K562 (cell line): ENCODE measurements around the gene FAM167B. TPM values are rescaled to one million over a fixed set of nuclear protein-coding genes. Genes with fewer than 3 reads are reported as not detected.

Experiments used
- ARID4B ChIP-seq: sonication (generic); formaldehyde crosslinking; IDR thresholded peaks from 2 replicates; pipeline ENCODE4 v1.8.0; 2022; ENCODE audit warnings: mild to moderate bottlenecking, missing genetic modification reagents
- BRD9 ChIP-seq: fragments of 450-650 bp; IDR thresholded peaks from 2 replicates; pipeline ENCODE4 v1.6.1; 2018; ENCODE audit warnings: low read depth; ENCODE audit not compliant: partially characterized antibody
- CBX5 ChIP-seq: IDR thresholded peaks from 2 replicates; pipeline ENCODE4 v1.6.1; 2014; ENCODE audit warnings: low read depth, borderline replicate concordance
- CHCHD3 ChIP-seq: fragments of 250-450 bp; sonication (Bioruptor Pico); IDR thresholded peaks from 2 replicates; pipeline ENCODE4 v2.1.2; 2022; ENCODE audit warnings: mild to moderate bottlenecking
- E2F3 ChIP-seq: fragments of 250-450 bp; sonication (Bioruptor Pico); IDR thresholded peaks from 2 replicates; pipeline ENCODE4 v1.4.0; 2020; ENCODE audit warnings: mild to moderate bottlenecking
- PBX2 ChIP-seq, 2 experiments: IDR thresholded peaks in 1 of 2; conservative IDR thresholded peaks in 1 of 2; 2 replicates each; pipeline ENCODE4 v1.6.1; 2016; ENCODE audit warnings: low read depth in 2 of 2, mild to moderate bottlenecking in 1 of 2, missing compliant biosample characterization in 1 of 2, missing genetic modification characterization in 1 of 2, moderate library complexity in 1 of 2
- SAP30 ChIP-seq: fragments of 200-600 bp; sonication (generic); IDR thresholded peaks from 2 replicates; pipeline ENCODE4 v1.6.1; 2012; ENCODE audit warnings: borderline replicate concordance, low read depth, mild to moderate bottlenecking, moderate library complexity, low read length, control low read depth, inconsistent platforms; ENCODE audit not compliant: insufficient read depth, poor library complexity, severe bottlenecking
- TEAD2 ChIP-seq: fragments of 450-650 bp; IDR thresholded peaks from 2 replicates; pipeline ENCODE4 v1.6.1; 2016; ENCODE audit warnings: missing genetic modification characterization, control low read depth, missing compliant biosample characterization
- ZBTB49 ChIP-seq: sonication (generic); formaldehyde crosslinking; IDR thresholded peaks from 2 replicates; pipeline ENCODE4 v1.8.0; 2022; ENCODE audit warnings: missing genetic modification reagents, mild to moderate bottlenecking, borderline replicate concordance
- ZNF518B ChIP-seq: fragments of 250-450 bp; sonication (Bioruptor Pico); IDR thresholded peaks from 2 replicates; pipeline ENCODE4 v1.5.0; 2021; ENCODE audit warnings: mild to moderate bottlenecking, moderate library complexity
- ZNF696 ChIP-seq: fragments of 250-450 bp; sonication (Bioruptor Pico); conservative IDR thresholded peaks from 2 replicates; pipeline ENCODE4 v1.4.0; 2020; ENCODE audit warnings: mild to moderate bottlenecking, moderate library complexity
- ZNF764 ChIP-seq: fragments of 250-450 bp; sonication (Bioruptor Pico); IDR thresholded peaks from 2 replicates; pipeline ENCODE4 v1.4.0; 2020; ENCODE audit warnings: low read depth, mild to moderate bottlenecking, moderate library complexity
- polyA plus RNA-seq, 8 experiments: library from polyadenylated mRNA; depleted of rRNA in 4 of 8; stranded (reverse) in 5 of 8; unstranded in 3 of 8; fragments of >200 nt; fragmentation: Nextera tagmentation in 2 of 8; fragmentation: Illumina TruSeq in 1 of 8; extraction: Ambion mirVana in 2 of 8; extraction: Trizol in 1 of 8; gene quantifications; 2 replicates each; pipeline versions ENCODE4 v1.2.1 to v1.2.3, GENCODE V29; 2011 to 2014; ENCODE audit warnings: inconsistent platforms in 1 of 8, missing spikeins in 1 of 8
- total RNA-seq, 7 experiments: library from RNA; depleted of rRNA in 6 of 7; stranded (reverse); fragments of >200 nt in 6 of 7; fragmentation: Illumina TruSeq in 2 of 7; extraction: Trizol in 2 of 7; gene quantifications; 2 replicates each; pipeline versions ENCODE4 v1.2.1 to v1.2.3, GENCODE V29; 2011 to 2021; ENCODE audit warnings: low replicate concordance in 1 of 7

FAM167B gene
- total and polyA plus RNA-seq, 9 of the 15 experiments (the other 6 are each of a cell fraction or from before 2014, with no cell fraction given), result not detected

- TF ChIP-seq ARID4B (CRISPR knock-in tag) (peak; percentile 86), CBX5 (no peak), ZBTB49 (CRISPR knock-in tag) (no peak), TEAD2 (tag) (peak; percentile 42; the same call in 1 of the 2 replicates), ZNF518B (no peak), SAP30 (peak; percentile 57), ZNF764 (CRISPR knock-in tag) (no peak), E2F3 (no peak), CHCHD3 (CRISPR knock-in tag) (no peak), PBX2 (CRISPR knock-in tag; IDR thresholded peaks at IDR 0.05; ENCODE audit: low read depth) (no peak), PBX2 (tag; conservative IDR thresholded peaks at IDR 0.05; ENCODE audit: low read depth) (peak; percentile 49), ZNF696 (CRISPR knock-in tag) (no peak), BRD9 (no peak)
Measured at GRCh38 chr1:32200226-32201010, 46.6 kb upstream of the FAM167B start, which contains the start of gene CCDC28B (continued).
